ENCODE measurements around the gene ARHGDIG. TPM values are rescaled to one million over a fixed set of nuclear protein-coding genes. Genes with fewer than 3 reads are reported as not detected.

ARHGDIG gene
- total and polyA plus RNA-seq, 2 donors: 0.95 to 2.3 TPM

DNA sequence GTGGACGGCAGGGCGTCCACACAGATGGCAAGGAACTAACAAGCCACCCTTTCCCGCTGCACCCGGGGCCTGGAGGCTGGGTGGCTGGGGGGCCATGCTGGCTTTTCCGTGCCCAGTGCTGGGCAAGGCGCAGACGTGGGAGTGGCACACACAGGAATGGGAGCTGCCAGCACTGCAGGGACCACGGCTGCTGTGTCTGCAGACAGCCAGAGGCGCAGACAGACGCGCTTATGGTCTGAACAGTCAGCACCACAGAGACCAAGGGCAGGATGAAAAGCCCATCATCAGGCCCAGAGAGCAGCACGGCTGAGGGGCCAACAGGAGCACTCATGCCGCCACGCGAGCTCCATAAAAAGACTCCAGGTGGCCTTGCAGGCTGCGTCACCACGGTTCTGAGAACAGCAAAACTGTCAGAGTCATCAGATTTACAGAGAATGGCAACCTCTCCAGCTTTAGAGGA, 26.6 kb downstream of the ARHGDIG start:
- WGBS: 85% methylated on average over 17 of the region's 17 CpGs
- H3K27ac ChIP-seq (ENCODE audit: low read depth): no peak overlapping the region

DNA sequence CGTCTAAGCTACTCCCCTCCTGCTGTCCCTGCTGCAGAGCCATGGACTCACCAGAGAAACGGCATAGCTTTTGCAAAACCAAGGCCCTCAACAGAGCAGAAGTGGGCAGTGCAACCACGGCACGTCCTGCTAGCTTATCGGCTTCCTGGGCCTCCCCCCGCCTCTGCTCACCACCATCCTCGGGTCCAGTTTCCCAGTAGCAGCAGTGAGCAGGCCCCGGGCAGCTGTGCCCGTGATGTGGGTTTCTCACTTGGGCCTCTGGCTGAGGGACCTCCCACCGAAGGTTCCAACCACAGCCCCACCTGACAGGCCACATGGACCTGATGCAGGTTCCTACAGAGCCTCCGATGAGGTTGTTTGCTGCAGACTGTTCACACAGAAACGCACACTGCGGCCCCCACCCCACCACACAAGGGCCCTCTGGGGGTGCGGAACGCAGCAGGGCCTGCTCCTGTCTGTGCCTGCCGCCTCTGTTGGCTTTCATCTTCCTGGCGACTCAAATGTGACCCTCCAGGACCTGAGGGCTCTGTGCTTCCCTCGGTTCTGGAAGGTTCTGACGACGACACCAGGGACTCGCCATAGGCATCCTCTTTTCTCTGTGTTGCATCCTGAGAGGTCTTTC, 27.4 kb downstream of the ARHGDIG start:
- Histone ChIP-seq H3K4me3 (ENCODE audit: low read depth, low read length) (no peak overlapping the region), H3K36me3 (ENCODE audit: insufficient read depth) (no peaks in the 10 kb centered on the region), H3K27ac (ENCODE audit: low read depth) (no peak overlapping the region), H3K4me1 (ENCODE audit: insufficient read depth) (no peaks in the 10 kb centered on the region)
- DNase-seq (ENCODE audit: extremely low spot score): no peak
- WGBS: 88% methylated on average over 21 of the region's 21 CpGs

More for the DNA sequence above, 26.6 kb downstream of the ARHGDIG start:
- no peaks in the 10 kb centered on the region for H3K4me1 ChIP-seq (ENCODE audit: insufficient read depth)
- no peak for DNase-seq (ENCODE audit: extremely low spot score)
- no peak overlapping the region for H3K4me3 ChIP-seq (ENCODE audit: low read depth, low read length)
- H3K36me3 ChIP-seq (ENCODE audit: insufficient read depth): no peaks in the 10 kb centered on the region

DNA sequence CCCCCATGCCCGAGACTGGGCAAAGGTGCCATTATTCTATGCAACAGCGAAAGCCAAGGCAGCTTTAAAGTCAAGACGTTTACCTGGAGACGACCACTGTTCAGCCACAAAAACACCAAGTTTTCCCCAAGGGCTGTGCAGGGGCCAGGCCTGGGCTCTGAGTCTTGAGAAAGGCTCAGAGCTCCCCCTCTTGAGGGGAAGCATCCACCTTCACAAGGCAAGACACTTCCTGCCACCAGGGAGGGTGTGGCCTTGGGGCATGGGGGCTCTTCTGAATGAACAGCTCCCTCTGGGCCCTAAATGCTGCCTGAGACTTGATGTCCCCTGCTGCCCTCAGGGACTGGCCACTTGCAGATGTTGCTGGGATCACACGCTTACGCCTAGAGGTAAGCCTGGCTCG, 29.1 kb downstream of the ARHGDIG start:
- DNase-seq (ENCODE audit: extremely low spot score): no peak
- H3K27ac ChIP-seq (ENCODE audit: low read depth): no peak overlapping the region
- H3K36me3 ChIP-seq (ENCODE audit: insufficient read depth): no peaks in the 10 kb centered on the region
- H3K4me3 ChIP-seq (ENCODE audit: low read depth, low read length): no peak overlapping the region
- WGBS: 77% methylated on average over 7 of the region's 7 CpGs
- H3K4me1 ChIP-seq (ENCODE audit: insufficient read depth): no peaks in the 10 kb centered on the region

DNA sequence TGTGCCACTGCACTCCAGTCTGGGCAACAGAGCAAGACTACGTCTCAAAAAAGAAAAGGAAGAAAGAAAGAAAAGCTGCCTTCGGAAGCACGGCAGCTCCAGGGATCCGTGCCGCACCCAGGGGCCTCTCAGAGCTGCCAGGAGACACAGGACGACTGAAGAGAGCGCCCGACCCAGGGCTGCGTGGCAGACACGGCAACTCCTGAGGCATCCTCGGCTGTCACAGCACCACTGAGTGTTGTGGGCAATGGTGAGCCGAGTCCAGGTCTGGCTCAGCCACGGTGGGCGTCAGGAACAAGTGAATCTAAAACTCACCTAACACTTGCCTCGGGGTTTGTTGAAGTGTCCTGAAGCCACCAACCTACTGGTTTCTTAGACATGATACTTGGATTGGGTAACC, 31.3 kb downstream of the ARHGDIG start:
- no peak for DNase-seq (ENCODE audit: extremely low spot score)
- Histone ChIP-seq H3K27ac (ENCODE audit: low read depth) (no peak overlapping the region), H3K36me3 (ENCODE audit: insufficient read depth) (no peaks in the 10 kb centered on the region), H3K4me1 (ENCODE audit: insufficient read depth) (no peaks in the 10 kb centered on the region), H3K4me3 (ENCODE audit: low read depth, low read length) (no peak overlapping the region)
- WGBS: 97% methylated on average over 15 of the region's 15 CpGs

DNA sequence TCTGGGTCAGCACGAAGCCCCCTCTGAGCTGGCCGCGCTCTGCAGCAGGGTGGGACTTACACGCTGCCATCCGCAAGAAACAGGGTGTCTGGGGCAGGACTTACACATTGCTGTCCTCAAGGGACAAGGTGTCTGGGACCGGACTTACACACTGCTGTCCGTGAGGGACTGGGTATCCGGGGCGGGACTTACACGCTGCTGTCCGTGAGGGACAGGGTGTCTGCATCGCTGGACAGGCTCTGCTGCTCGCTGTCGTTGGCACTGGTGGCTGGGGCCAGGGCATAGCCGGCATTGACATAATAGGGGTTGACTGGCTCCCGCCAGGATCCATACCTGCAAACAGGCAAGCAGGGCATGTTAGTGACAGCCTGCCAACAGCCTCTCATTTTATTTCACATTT, 34.0 kb downstream of the ARHGDIG start:
- 92% methylated on average over 16 of the region's 16 CpGs for WGBS
- Histone ChIP-seq H3K4me3 (ENCODE audit: low read depth, low read length) (no peak overlapping the region), H3K4me1 (ENCODE audit: insufficient read depth) (no peaks in the 10 kb centered on the region), H3K27ac (ENCODE audit: low read depth) (no peak overlapping the region), H3K36me3 (ENCODE audit: insufficient read depth) (no peaks in the 10 kb centered on the region)
- no peak for DNase-seq (ENCODE audit: extremely low spot score)

DNA sequence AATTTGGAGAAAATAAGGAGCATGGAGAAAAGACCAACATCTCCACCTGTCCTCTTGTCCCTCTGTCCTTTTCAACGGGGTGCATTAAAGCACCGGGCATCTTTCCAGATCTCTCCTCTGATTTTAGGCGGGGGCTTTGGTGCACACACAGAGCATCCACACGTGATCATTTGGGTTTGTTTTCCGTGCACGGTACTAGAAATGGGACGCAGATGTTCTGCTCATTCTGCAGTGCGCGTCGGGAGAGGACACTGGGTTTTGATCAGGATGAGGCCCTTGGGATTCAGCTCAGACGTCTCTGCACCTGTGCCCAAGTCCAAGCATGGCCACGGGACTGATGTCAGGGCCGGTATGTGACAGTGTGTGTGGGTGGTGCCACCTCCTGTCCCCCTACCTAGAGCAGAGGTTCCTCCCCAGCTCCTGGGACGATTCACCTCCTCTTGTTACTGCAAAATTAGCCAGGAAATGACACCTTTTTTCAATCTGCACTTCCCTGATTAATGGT, 34.5 kb downstream of the ARHGDIG start:
- no peaks in the 10 kb centered on the region for H3K4me1 ChIP-seq (ENCODE audit: insufficient read depth)
- WGBS: 79% methylated on average over 14 of the region's 14 CpGs
- H3K27ac ChIP-seq (ENCODE audit: low read depth): no peak overlapping the region
- no peak for DNase-seq (ENCODE audit: extremely low spot score)
- no peaks in the 10 kb centered on the region for H3K36me3 ChIP-seq (ENCODE audit: insufficient read depth)
- no peak overlapping the region for H3K4me3 ChIP-seq (ENCODE audit: low read depth, low read length)

DNA sequence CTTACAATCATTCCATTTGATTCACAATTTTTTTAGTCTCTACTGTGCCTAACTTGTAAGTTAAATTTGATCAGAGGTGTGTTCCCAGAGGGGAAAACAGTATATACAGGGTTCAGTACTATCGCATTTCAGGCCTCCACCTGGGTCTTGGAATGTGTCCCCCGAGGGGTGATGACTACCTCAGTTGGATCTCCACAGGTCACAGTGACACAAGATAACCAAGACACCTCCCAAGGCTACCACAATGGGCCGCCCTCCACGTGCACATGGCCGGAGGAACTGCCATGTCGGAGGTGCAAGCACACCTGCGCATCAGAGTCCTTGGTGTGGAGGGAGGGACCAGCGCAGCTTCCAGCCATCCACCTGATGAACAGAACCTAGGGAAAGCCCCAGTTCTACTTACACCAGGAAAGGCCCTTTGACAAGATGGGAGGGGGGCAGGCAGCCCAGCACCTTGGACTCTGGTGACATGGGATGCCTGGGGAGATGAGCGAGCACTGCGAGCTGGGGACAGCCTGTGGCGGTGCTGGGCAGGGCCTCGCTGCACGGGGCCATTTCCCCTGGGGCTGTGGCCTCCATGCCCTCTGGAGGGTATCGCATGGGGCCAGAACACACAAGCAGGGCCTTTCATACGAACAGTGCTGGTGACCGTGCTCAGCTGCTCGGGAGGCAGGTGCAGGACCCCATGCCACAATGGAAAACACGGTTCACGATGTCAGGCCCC, 36.5 kb downstream of the ARHGDIG start:
- no peak overlapping the region for H3K4me3 ChIP-seq (ENCODE audit: low read depth, low read length)
- no peaks in the 10 kb centered on the region for H3K36me3 ChIP-seq (ENCODE audit: insufficient read depth)
- no peaks in the 10 kb centered on the region for H3K4me1 ChIP-seq (ENCODE audit: insufficient read depth)
- no peak for DNase-seq (ENCODE audit: extremely low spot score)
- no peak overlapping the region for H3K27ac ChIP-seq (ENCODE audit: low read depth)
- WGBS: 90% methylated on average over 19 of the region's 19 CpGs

DNA sequence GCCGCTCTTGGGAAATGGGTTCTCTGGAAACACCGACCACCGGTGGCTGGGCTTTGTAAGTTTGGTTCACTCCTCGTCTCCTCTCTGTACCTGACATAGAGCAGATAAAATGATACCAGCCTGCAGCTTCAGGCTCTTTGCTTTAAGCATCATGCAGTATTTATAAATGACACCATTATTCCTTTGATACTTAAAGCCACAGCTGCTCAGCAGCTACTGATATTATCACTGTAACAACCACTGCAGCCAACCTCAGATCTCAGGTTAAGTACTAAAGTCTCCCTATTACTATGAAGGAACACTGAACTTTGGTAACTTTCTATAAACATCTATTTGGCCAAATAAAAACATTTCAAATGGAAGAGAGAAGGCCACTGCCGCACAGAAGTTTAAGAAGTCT, 37.2 kb downstream of the ARHGDIG start:
- WGBS: 92% methylated on average over 5 of the region's 5 CpGs
- Histone ChIP-seq H3K4me1 (ENCODE audit: insufficient read depth) (no peaks in the 10 kb centered on the region), H3K36me3 (ENCODE audit: insufficient read depth) (no peaks in the 10 kb centered on the region), H3K4me3 (ENCODE audit: low read depth, low read length) (no peak overlapping the region), H3K27ac (ENCODE audit: low read depth) (no peak overlapping the region)
- no peak for DNase-seq (ENCODE audit: extremely low spot score)

DNA sequence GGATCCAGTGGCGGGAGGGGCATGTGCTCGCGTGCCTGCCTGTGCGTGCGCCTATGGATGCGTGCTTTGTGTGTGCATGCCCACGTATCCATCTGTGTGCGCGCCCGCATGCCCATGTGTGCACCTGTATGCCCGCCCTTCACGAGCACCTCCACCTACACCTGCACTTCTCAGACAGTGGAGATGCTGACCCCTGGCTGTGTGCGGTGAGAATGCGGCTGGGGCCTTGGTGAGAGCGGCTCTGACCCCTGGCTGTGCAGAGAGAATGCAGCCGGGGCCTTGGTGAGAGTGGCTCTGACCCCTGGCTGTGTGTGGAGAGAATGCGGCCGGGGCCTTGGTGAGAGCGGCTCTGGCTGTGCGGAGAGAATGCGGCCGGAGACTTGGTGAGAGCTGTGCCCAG, 38.2 kb downstream of the ARHGDIG start:
- Histone ChIP-seq H3K27ac (ENCODE audit: low read depth) (no peak overlapping the region), H3K4me1 (ENCODE audit: insufficient read depth) (no peaks in the 10 kb centered on the region), H3K4me3 (ENCODE audit: low read depth, low read length) (no peak overlapping the region), H3K36me3 (ENCODE audit: insufficient read depth) (no peaks in the 10 kb centered on the region)
- WGBS: 87% methylated on average over 22 of the region's 22 CpGs
- no peak for DNase-seq (ENCODE audit: extremely low spot score)

DNA sequence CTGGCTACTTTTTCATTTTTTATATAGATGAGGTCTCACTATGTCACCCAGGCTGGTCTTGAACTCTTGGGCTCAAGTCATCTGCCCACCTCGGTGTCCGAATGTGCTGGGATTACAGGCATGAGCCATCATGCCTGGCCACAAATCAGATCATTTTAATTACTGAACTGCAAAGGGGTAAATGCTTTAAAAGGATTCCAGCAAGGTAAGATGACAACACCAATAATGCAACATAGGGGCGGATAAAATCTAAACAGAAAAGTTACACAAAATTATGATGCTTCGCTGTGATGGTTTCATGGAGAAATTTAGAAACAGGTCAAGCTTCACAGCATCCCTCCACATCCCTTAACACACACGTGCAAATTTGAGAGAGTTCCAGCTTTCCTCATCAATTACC, 39.8 kb downstream of the ARHGDIG start:
- H3K4me1 ChIP-seq (ENCODE audit: insufficient read depth): no peaks in the 10 kb centered on the region
- no peaks in the 10 kb centered on the region for H3K36me3 ChIP-seq (ENCODE audit: insufficient read depth)
- WGBS: 94% methylated on average over 5 of the region's 5 CpGs
- no peak for DNase-seq (ENCODE audit: extremely low spot score)
- no peak overlapping the region for H3K4me3 ChIP-seq (ENCODE audit: low read depth, low read length)
- H3K27ac ChIP-seq (ENCODE audit: low read depth): no peak overlapping the region

DNA sequence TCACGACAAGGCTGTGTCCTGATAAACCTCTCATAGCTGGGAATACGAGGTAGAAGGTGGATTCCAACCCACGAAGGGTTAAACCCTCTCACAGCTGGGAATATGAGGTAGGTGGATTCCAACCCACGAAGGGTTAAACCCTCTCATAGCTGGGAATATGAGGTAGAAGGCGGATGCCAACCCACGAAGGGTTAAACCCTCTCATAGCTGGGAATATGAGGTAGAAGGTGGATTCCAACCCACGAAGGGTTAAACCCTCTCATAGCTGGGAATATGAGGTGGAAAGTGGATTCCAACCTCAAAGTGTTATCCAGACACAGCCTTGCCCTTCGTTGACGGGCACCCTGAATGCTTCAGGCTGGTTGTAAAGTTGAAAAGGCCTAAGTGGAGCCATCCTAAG, 41.1 kb downstream of the ARHGDIG start:
- 65% methylated on average over 9 of the region's 9 CpGs for WGBS
- no peak for DNase-seq (ENCODE audit: extremely low spot score)
- H3K36me3 ChIP-seq (ENCODE audit: insufficient read depth): no peaks in the 10 kb centered on the region
- no peak overlapping the region for H3K27ac ChIP-seq (ENCODE audit: low read depth)
- no peak overlapping the region for H3K4me3 ChIP-seq (ENCODE audit: low read depth, low read length)
- H3K4me1 ChIP-seq (ENCODE audit: insufficient read depth): no peaks in the 10 kb centered on the region

DNA sequence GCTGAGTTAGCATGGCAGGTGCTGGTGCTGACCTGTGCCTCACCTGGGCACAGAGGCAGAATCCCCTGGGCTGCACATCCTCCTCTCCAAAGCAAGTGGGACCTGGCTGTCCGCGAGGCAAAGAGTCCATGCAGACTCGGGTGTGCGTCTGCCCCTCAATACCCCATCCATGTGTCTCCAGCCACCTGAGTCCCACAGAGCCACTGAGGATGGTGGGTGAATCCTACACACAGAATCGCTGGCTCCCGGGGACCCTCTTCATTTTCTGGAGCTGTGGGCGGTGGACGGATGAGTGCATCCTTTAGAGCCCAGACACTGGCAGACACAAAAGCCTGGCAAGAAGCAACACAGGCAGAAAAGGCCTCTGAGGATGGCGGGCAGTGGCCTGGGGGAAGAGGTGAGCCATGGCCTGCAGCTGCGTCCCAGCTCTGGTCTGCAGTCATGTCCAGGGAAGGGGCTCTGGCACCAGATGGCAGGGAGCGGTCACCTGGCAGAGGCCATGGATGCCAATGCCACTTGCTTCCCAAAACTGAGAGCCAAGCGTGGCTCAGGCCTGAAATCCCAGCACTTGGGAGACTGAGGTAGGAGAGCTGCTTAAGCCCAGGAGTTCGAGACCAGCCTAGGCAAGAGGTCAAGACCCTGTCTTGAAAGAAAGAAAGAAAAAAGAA, 42.2 kb downstream of the ARHGDIG start:
- 91% methylated on average over 13 of the region's 13 CpGs for WGBS

DNA sequence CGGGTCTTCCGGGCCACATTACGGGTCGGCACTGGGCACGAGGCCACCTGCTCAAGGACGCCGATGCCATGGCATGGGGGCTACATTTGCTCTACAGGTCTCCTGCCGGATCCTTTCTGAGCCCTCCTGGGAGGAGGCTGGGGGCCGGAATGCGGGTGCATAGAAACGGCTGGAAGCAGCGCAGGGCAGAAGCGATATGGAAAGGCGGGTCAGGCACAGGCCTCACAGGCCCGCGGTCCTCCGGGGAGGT, 43.7 kb downstream of the ARHGDIG start:
- Histone ChIP-seq H3K27ac (ENCODE audit: low read depth) (no peak overlapping the region), H3K4me1 (ENCODE audit: insufficient read depth) (no peaks in the 10 kb centered on the region), H3K4me3 (ENCODE audit: low read depth, low read length) (no peak overlapping the region), H3K36me3 (ENCODE audit: insufficient read depth) (no peaks in the 10 kb centered on the region)
- no peak for DNase-seq (ENCODE audit: extremely low spot score)
- 90% methylated on average over 17 of the region's 17 CpGs for WGBS

More for the DNA sequence above, 42.2 kb downstream of the ARHGDIG start:
- Histone ChIP-seq H3K4me1 (ENCODE audit: insufficient read depth) (no peaks in the 10 kb centered on the region), H3K4me3 (ENCODE audit: low read depth, low read length) (no peak overlapping the region), H3K36me3 (ENCODE audit: insufficient read depth) (no peaks in the 10 kb centered on the region), H3K27ac (ENCODE audit: low read depth) (no peak overlapping the region)
- DNase-seq (ENCODE audit: extremely low spot score): no peak

Data from urinary bladder (tissue), 4 donors.